Measurements from ENCODE around the gene BLNK.
"Not testable (repeated sequence)": the region's sequence is repeated elsewhere in the genome, so short reads cannot be mapped to it uniquely, and the experiment has no call there.

The BLNK gene

DNA sequence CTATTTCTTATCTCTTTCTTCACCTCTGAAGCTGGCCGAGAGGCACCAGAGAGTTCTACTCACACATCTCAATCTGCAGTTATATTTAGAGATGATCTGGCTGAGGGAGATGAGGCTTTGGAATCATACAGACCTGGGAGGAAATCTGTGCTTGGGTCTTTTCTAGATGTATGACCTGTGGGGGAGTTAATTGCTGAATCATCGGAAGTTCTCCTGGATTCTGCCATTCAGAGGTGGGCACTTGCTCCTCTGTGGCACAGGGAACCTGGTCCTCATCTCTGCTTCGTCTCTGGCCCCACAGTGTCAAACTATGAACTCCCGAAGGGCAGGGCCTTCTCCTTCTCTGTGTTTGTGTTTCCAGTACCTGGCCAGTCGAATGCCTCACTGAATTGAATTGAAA lies 52.5 kb downstream of the BLNK start:
- DNase-seq = no peak

DNA sequence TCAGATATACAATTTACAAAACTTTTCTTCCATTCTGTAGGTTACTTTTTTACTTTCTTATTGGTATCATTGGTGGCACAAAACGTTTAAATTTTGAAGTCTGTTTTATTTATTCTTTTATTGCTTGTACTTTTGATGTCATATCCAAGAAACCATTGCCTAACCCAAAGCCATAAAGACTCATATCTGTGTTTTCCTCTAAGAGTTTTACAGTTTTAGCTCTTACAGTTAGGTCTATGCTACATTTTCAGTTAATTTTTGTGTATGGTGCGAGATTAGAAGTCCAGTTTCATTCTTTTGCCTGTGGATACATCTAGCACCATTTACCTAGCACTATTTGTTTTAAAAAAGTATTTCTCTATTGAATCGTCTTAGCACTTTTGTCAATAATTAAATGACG lies 53.7 kb downstream of the BLNK start:
- no peak for DNase-seq

DNA sequence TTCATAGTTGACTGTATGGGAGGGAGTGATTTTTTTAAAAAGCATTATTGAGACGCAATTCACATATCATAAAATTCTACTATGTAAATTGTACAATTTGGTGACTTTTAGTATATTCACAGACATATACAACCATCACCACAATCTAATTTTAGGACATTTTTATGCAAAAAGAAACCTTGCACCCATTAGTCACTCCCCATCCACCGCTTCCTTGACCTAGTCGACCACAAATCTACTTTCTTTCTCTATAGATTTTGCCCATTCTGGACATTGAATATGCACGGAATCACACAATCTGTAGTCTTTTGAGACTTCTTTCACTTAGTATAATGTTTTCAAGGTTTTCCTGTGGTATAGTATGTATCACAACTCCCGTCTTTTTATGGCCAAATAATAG lies 54.6 kb downstream of the BLNK start:
- DNase-seq = no peak

DNA sequence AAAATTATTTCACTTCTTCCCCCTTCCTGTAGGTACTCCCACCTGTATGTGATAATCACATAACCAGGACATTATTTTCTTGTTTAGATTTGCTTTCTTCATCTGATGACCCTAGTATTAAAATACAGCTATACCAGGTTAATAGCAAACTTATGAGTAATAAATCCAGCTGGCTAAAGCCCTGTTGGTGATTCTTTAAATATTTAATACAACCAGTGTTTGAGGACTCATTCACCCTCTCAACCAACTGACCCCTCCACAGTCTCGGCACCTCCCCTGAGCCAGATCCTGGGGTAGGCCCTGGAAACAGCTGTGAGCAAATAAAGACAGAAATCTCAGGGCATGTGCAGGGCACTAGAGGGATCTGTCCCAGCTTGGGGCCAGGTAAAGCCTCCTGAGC lies 58.5 kb downstream of the BLNK start:
- no peak for DNase-seq

DNA sequence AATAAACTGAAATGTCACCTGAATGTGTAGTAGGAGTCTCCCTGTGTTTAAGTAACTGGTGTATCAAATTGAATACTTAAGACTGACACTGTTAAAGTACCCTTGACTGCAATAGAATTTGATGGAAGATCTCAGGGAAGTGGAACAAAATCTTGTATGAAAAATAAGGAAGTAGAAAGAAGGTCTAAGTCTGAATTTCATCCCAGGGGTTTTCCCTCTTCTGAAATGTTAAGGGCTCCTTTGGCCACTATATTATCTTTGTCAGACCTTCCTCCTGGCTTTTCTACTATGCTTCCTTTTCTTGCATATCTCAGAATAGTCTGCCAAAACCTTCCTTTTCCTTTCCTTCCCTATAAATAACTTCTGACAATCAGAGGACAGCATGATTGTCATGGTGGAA lies 59.6 kb downstream of the BLNK start:
- DNase-seq = no peak

DNA sequence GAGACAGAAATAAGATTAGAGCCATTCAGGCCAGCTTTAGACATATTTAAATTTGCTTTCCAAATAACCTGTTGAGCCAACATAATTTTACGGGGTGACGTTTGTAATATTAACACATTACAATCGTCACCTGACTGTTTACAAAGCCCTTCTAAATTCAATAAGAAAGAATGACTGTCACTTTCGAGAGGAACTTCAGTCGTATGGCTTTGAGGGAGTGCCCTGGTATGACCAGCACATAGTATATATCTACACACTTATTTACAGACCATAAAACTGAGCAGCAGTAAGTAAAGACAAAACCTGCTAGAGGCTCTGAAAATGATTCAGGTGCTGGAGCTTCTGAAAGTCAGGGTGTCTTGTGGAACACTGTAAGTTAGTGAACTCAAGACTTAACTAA lies 62.4 kb downstream of the BLNK start:
- no peak for DNase-seq

DNA sequence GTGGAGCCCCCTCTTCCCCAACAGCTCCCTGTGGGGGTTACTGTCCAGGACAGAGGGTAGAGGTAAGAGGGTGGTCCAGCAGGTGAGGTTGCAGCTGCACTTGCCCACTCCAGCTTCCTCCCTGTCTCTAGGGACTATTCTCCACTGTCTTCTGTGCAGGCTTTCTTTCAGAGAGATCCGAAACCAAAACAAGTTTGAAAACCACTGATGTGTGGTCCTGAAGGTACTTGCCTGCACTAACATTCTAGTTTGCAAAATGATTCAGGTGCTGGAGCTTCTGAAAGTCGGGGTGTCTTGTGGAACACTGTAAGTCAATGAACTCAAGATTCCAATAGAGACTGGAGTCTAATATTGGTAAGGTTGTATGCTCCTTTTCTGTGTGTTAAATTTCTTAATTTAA lies 63.1 kb downstream of the BLNK start:
- no peak for DNase-seq

DNA sequence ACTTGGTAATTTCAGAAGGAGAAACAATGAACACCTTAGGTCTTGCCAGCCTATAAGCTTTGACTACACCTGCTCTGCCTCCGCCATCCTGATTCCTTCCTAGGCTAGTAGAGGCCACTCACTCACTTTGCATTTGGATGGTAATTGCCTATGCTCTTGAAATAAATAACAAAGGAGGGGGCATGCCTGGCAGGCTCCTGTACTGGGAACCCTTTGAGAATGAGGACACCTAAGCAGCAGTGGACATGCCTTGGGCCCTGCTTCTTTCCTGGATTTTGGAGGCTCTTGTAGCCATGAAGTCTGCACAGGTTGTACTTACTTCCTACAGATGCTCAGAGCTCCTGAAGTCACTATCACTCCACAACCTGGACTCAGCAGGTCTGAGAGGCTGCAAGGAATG lies 65.8 kb downstream of the BLNK start:
- no peak for DNase-seq

DNA sequence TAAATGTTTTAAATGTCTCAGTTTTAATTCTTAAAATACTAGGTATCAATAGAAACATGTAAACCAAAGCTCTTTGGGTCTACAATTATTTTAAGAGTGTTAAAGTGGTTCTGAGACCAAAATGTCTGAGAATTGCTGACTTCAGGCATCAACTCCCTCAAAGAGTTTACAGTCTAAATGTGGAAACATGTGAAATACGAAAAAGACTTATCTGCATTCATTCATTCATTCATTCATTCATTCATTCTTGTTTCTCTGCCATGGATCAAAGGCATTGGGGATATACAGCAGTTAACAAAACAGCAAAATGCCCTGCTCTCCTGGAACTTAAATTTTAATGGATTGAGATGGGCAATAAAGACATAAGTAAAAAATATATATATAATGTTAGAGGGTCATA lies 69.8 kb downstream of the BLNK start:
- DNase-seq = no peak

DNA sequence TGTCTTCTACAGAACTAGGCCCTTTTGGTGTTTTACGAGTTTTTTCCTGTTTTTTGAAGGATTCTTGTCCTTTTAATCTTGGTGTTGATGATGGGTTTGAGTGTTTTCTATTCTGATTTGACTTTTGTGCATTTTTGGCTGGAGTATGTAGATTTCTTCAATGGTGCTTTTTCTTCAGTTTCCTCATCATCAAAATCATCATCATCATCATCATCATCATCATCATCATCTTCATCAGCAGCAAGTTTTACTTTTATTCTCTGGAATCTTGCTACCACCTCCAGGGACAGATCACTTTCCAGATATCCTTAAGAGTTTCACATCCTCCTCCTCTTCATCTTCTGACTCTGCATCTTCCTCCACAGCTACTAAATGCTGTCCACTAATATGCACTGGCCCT lies 81.9 kb downstream of the BLNK start:
- not testable (repeated sequence) for DNase-seq

DNA sequence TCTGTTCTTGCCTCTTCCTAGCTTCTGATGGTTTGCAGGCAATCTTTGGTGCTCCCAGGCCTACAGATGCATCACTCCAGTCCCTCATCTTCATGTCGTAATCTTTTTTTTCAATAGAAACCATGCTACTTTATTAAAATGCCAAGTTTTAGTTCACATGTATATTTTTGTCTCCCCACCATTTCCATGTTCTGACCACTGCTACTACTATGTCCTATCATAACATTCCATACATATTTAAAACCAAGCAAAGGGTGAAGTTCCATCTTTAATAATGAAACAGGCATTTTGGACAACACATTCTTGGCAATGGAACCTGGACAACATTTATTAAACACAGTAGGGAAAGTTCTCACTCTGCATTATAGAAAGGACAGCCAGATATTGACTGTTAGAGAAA lies 82.5 kb downstream of the BLNK start:
- no peak for DNase-seq

DNA sequence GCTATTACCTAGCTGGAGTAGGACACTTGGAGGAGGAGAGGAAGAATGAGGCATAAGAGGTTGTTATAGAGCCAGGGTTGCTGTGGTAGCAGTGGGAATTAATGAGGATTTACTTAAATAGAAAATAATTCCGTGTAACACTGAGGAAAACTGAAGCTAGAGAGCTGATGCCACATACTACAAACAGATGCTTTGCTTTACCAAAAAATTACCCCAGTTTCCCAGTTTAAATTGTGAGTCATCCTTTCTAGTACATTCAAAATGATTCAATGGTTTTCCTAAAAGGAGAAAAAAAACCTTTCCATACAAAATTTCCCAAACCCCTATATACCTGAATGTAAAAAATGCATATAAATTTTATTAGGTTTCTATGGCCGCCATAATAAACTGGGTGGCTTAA lies 82.9 kb downstream of the BLNK start:
- DNase-seq = no peak

DNA sequence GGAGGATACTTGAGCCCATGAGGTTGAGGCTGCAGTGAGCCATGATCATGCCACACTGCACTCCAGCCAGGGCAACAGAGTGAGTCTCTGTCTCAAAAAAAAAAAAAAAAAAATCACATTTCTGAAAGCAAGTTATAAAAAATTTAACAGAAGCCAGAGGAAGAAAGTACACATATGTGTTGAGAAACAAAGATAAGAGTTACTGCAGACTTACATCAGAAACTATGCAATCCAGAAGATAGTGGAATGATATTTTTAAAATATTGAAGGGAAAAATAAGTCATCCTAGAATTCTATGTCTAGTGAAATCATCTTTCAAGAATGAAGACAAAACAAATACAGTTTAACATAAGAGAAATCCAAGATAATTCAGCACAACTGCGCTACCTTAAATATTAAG lies 94.4 kb downstream of the BLNK start:
- no peak for DNase-seq

DNA sequence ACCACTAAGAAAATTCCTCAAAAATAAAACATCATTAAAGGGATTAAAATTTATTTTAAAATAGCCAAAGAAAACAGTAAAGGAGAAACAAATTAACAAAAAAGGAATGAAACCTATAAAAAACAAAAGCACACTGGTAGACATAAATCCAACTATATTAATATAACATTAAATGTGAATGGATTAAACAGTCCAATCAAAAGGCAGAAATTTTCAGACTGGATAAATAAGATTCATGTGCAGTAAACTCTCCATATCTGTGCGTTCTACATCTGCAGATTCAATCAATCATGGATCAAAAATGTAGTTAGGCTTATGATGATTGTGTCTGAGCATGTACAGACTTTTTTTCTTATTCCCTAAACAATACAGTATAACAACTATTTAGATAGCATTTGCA lies 98.7 kb downstream of the BLNK start:
- no peak for DNase-seq

DNA sequence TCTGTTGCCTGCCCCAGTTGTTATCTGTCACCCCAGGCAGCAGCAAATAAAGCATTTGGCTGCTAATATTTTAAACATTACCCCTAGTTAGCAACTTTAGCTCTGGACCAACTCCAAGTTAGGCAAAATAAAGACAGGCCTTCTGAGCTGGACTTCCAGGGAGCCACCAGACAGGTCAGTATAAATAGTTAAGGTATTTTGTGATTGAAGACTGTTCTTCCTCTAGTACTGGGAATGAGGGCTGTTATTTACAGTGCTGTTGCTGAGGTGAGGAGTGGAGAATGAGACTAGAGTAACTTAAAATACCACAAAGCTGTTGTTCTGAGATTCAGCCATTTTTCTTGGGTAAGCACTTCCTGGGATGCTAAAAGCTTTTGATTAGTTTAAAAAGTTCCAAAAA lies 101.1 kb downstream of the BLNK start:
- DNase-seq = no peak

DNA sequence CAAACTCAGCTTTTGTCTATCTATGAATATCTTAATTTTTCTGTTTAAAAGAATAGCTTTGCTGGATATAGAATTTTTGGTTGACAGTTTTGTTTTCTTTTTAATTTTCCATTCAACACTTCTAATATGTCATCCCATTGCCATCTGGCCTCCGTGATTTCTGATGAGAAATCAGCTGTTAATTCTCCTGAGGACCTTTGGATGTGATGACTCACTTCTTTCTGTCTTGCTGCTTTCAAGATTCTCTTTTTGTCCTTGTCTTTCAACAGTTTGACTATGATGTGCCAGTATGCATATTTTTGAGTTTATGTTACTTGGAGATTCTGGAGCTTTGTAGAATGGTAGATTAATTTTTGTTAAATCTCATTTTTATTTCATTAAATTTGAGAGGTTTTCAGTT lies 102.8 kb downstream of the BLNK start:
- no peak for DNase-seq

DNA sequence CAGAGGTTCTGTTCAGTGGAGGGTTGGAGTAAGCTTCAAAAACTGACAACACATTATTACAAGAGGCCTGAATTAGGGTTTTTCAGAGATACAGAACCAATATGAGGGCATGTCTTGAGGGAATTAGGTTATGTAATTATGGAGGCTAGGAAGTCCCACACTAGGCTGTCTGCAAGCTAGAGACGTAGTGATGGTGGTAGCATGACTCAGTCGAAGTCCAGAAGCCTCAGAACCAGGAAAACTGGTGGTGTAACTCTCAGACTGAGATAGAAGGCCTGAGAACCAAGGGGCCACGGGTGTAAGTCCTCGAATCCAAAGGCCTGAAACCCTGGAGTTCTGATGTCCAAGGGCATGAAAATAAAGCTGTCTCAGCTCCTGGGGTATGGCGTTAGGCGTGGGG lies 105.6 kb downstream of the BLNK start:
- DNase-seq = no peak

DNA sequence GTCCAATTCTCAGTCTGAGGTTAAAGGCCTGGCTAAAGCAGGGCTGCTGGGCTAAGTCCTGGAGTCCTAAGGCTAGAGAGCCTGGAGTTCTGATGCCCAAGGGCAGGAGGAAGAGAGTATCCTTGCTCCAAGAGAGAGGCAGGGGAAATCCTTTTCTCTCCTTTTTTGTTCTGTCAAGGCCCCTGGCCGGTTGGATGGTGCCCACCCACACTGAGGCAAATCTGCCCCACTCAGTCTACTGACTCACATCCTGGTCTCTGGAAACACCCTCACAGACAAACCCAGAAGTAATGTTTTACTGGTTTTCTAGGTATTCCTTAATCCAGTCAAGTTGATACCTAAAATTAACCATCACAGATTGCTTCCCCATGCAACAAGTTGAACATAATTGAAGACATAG lies 118.3 kb downstream of the BLNK start:
- DNase-seq = no peak

DNA sequence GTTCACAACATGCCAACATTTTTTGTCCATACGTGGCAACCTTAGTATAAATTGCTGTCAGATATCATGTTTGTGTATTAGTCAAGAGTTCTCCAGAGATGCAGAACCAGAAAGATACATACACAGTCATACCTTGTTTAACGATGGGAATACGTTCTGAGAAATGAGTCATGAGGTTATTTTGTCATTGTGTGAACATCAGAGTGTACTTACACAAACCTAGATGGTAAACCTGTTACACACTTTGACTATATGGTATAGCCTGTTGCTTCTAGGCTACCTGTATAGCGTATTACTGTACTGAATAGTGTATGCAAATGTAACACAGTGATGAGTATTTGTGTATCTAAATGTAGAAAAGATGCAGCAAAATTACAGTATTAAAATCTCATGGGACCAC lies 118.9 kb downstream of the BLNK start:
- DNase-seq = no peak

All from activated CD4-positive, alpha-beta T cell treated with anti-CD3 and anti-CD28 coated beads for 48 hours (primary cell).